ENCODE results near the gene CATSPERB.
"Not testable (repeated sequence)": the region's sequence is repeated elsewhere in the genome, so short reads cannot be mapped to it uniquely, and the experiment has no call there.

Gene CATSPERB

GRCh38 chr14:91536327-91536726 lies 195.6 kb downstream of the CATSPERB start:
- no peak overlapping the region for H3K4me3 ChIP-seq (ENCODE audit: low read depth, low read length)
- no peak for DNase-seq (ENCODE audit: low read depth)
- no peak for TF ChIP-seq CTCF (IDR thresholded peaks at IDR 0.05; ENCODE audit: low read depth, low read length, missing control alignments)
- in situ Hi-C loops (cut with HindIII; ENCODE audit: low sequenced_read_pairs): no loop called here

GRCh38 chr14:91534059-91534458 lies 197.8 kb downstream of the CATSPERB start:
- DNase-seq (ENCODE audit: low read depth); H3K4me3 ChIP-seq (ENCODE audit: low read depth, low read length); in situ Hi-C loops (cut with HindIII; ENCODE audit: low sequenced_read_pairs): not testable (repeated sequence)

GRCh38 chr14:91533623-91534022 lies 198.3 kb downstream of the CATSPERB start:
- in situ Hi-C loops (cut with HindIII; ENCODE audit: low sequenced_read_pairs): no loop called here
- TF ChIP-seq CTCF (IDR thresholded peaks at IDR 0.05; ENCODE audit: low read depth, low read length, missing control alignments): no peak
- no peak overlapping the region for H3K4me3 ChIP-seq (ENCODE audit: low read depth, low read length)

More at GRCh38 chr14:91533623-91534022, 198.3 kb downstream of the CATSPERB start:
- DNase-seq (ENCODE audit: low read depth): no peak
